ACC112 (cell line): ENCODE data around the gene LIMA1.

Experiments used
- H2AFZ ChIP-seq: fragments of 200-600 bp; sonication (generic); one replicate; pipeline ENCODE4 v1.6.0; 2017; ENCODE audit warnings: antibody characterized with exemption, low read length; ENCODE audit not compliant: unreplicated experiment
- H3K27ac ChIP-seq: fragments of 200-600 bp; sonication (generic); 2 replicates; pipeline ENCODE4 v1.5.1; 2014; ENCODE audit warnings: low read depth, mild to moderate bottlenecking, antibody characterized with exemption, low read length, moderate library complexity
- H3K27me3 ChIP-seq: fragments of 200-600 bp; sonication (generic); 2 replicates; pipeline ENCODE4 v1.6.1; 2014; ENCODE audit warnings: mild to moderate bottlenecking, antibody characterized with exemption, low read length, moderate library complexity, mixed read lengths; ENCODE audit not compliant: insufficient read depth
- H3K36me3 ChIP-seq: fragments of 200-600 bp; sonication (generic); 2 replicates; pipeline ENCODE4 v1.6.1; 2016; ENCODE audit warnings: mild to moderate bottlenecking, antibody characterized with exemption, low read length, moderate library complexity, mixed read lengths; ENCODE audit not compliant: insufficient read depth
- H3K4me1 ChIP-seq: fragments of 200-600 bp; sonication (generic); one replicate; pipeline ENCODE4 v1.6.1; 2016; ENCODE audit warnings: low read length, mixed read lengths; ENCODE audit not compliant: insufficient read depth, unreplicated experiment, control insufficient read depth
- H3K4me3 ChIP-seq: fragments of 200-600 bp; sonication (generic); 2 replicates; pipeline ENCODE4 v1.5.1; 2014; ENCODE audit warnings: mild to moderate bottlenecking, low read depth, low read length
- H3K79me2 ChIP-seq: fragments of 200-600 bp; sonication (generic); one replicate; pipeline ENCODE4 v1.6.0; 2016; ENCODE audit warnings: low read length; ENCODE audit not compliant: control insufficient read depth, unreplicated experiment, insufficient read depth

The LIMA1 gene

DNA sequence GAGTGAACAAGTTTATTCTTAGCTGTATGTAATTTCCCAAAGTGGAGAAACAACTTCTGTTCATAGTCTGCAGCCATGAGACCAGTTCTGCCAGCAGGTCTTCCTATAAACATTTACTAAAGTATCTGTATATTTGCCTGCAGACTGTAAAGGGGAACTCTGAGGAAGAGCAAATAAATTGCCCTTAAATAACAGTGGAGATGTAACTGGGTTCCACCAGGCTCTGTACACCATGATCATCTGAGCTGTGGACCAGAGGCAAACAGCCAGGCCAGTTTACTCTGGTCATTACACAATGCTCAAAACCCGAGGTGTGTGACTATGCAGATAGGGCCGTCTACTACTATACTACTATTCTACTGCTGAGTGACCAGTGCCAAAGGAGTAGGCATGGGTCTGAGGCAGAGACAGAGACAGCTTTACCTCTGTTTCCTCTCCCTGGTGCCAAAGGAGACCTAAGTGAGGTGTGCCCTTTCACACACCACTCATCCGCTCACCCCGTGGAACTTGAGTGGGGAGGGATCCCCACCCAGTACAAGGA is 95.0 kb downstream of the LIMA1 start:
- H3K27me3 ChIP-seq: no peaks in the 10 kb centered on the region
- peaks cover 62% of the 10 kb centered on the region for H3K4me1 ChIP-seq
- no peak overlapping the region for H2AFZ ChIP-seq
- H3K27ac ChIP-seq: peak overlapping the region; percentile 91
- H3K36me3 ChIP-seq: peaks cover 20% of the 10 kb centered on the region
- peaks cover 19% of the 10 kb centered on the region for H3K79me2 ChIP-seq
- H3K4me3 ChIP-seq: no peak overlapping the region; the same call in 1 of the 2 replicates

DNA sequence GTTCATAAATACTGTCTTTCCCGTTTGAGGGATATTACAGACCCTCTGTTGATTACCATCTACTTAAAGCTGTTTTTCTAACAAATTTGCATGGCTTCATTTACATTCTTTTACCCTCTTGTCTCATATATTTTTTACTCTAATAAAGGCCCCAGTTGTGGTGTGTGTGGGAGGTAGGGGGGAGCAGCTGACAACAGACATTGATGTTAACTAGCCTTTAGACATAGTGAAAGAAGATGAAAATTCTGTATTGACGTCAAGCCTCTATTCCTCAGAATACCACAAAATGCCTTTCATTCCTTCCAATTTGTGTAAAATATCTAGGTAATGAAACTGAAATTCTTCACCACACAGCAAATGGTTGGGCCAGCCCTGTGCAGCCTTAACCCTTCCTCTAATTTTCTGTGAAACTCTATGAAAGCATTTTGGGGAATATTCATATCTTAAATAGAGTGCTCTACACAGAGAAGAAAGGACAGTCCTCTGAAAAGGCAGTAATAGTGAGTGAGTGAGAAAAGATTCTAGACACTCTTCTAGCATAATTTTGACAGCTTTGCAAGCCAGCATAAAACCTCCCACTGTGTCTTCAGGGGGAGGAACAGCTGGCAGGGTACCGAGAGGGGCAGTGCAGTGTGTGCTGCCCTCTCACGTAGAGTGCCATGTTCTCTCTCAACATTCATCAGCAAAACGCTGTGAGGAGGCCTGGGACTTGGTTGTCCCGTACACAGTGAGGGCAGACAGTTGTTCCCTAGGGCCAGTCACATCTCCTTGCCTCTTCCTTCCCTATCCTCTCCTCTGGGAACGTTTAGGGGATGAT is 96.0 kb downstream of the LIMA1 start:
- Histone ChIP-seq H3K79me2 (peaks cover 15% of the 10 kb centered on the region), H3K4me3 (peak overlapping the region; percentile 38; the same call in 1 of the 2 replicates), H3K27me3 (no peaks in the 10 kb centered on the region), H3K4me1 (peaks cover 52% of the 10 kb centered on the region), H3K27ac (peak overlapping the region; percentile 91), H2AFZ (no peak overlapping the region), H3K36me3 (peaks cover 13% of the 10 kb centered on the region)

- peaks cover 15% of the 10 kb centered on the region for H3K36me3 ChIP-seq
- H3K27me3 ChIP-seq: no peaks in the 10 kb centered on the region
- peaks cover 12% of the 10 kb centered on the region for H3K79me2 ChIP-seq
- H3K4me1 ChIP-seq: peaks cover 51% of the 10 kb centered on the region
- H2AFZ ChIP-seq: no peak overlapping the region
- peak overlapping the region; percentile 38; the same call in 1 of the 2 replicates for H3K4me3 ChIP-seq
- H3K27ac ChIP-seq: peak overlapping the region; percentile 91
Observed at GRCh38 chr12:50186681-50187080, 96.6 kb downstream of the LIMA1 start.

DNA sequence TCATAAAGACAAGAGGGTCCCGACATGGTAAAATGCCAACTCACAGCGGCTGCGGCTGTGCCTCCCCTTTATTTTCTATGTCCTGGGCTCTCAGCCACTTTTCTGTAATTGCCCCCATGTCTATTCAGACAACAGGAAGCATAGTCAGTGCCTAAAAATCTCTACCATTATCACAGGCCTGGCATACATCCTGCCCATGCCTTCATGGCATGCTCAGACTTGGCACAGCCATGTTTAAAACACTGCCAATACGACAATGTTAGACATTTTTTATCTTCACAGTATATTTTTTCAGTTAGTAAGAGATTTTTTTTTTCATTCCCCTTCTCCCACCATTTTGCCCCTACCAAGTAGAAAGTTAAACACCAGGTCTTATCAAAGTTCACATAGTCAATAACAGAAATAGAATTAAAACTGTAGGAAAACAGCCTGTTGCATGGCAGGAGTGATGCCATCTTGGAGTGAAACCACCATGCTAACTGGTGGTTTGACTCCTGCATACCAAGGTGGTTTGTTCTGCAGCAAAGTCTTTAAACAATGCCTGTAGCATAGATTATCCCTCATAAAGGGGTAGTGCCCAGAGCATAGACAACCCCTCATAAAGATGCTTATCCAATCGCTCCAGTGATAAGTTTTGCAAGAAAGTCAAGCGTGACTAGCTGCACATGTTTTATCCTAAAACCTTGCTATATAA is 97.2 kb downstream of the LIMA1 start:
- no peaks in the 10 kb centered on the region for H3K27me3 ChIP-seq
- H3K79me2 ChIP-seq: peaks cover 12% of the 10 kb centered on the region
- peaks cover 51% of the 10 kb centered on the region for H3K4me1 ChIP-seq
- H3K4me3 ChIP-seq: peak overlapping the region; percentile 18; the same call in 1 of the 2 replicates
- H3K36me3 ChIP-seq: peaks cover 20% of the 10 kb centered on the region
- H2AFZ ChIP-seq: no peak overlapping the region
- H3K27ac ChIP-seq: peak overlapping the region; percentile 91

DNA sequence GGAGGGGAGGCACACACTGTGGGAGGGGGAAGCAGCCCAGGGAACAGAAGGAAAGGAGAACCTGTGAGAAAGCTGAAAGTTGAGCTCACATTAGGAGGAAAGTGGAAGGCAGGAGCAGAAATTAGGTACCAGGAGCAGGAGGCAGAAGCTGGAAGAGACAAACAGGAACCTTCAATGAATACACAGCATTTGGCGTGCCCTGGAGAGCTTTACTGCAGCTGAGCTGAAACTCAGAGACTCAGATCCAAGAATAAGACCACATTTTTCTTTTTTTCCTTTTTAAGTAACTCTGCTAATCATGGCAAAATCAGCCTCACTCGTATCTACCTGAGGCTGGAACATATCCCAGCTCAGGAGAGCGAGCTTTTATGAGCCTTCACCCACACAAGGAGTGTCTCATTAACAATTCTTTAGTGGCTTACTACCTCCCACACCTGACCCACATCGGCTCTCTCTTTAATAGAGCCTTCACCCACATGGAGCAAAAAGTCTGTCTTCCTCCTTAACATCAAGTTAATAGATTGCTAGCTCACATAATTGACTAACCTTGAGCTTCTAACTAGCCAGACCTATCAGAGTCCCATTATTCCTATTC is 97.9 kb downstream of the LIMA1 start:
- Histone ChIP-seq H3K27ac (peak overlapping the region; percentile 91), H3K27me3 (no peaks in the 10 kb centered on the region), H2AFZ (no peak overlapping the region), H3K4me3 (peak overlapping the region; percentile 18; the same call in 1 of the 2 replicates), H3K79me2 (peaks cover 12% of the 10 kb centered on the region), H3K36me3 (peaks cover 22% of the 10 kb centered on the region), H3K4me1 (peaks cover 51% of the 10 kb centered on the region)

DNA sequence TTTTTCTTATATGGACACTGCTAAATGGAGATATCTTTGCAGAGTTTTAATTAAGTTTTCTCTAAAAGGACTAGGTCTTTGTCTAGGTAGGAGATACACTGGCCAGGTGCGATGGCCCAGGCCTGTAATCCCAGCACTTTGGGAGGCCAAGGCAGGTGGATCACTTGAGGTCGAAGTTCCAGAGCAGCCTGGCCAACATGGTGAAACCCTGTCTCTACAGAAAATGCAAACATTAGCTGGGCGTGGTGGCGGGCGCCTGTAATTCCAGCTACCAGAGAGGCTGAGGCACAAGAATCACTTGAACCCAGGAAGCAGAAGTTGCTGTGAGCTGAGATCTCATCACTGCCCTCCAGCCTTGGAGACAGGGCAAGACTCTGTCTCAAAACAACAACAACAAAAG is 99.1 kb downstream of the LIMA1 start:
- H3K36me3 ChIP-seq: peaks cover 20% of the 10 kb centered on the region
- H3K4me3 ChIP-seq: no peak overlapping the region
- H3K27me3 ChIP-seq: no peaks in the 10 kb centered on the region
- no peak overlapping the region for H2AFZ ChIP-seq
- H3K27ac ChIP-seq: peak overlapping the region; percentile 14
- H3K4me1 ChIP-seq: peaks cover 49% of the 10 kb centered on the region
- peaks cover 9% of the 10 kb centered on the region for H3K79me2 ChIP-seq

DNA sequence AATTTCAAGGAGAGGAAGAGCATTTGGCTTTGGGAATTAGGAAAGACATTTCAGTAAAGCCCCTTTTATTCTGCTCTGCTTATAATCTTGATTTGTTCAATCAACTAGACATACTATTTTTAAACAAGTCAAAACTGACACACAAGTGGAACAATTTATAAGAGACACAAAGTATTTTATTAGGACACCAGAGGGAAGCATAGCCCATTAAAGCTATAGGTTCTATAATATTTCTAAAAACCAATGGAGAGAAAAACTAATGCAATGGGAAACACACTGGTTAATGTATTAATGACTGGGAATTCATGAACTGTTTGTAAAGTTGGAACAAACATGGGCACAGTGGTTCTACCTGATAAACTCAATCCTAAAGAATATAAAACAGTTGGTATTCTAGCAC is 100.9 kb downstream of the LIMA1 start:
- peaks cover 7% of the 10 kb centered on the region for H3K79me2 ChIP-seq
- H3K36me3 ChIP-seq: peaks cover 22% of the 10 kb centered on the region
- peaks cover 31% of the 10 kb centered on the region for H3K4me1 ChIP-seq
- no peak overlapping the region for H3K4me3 ChIP-seq
- no peaks in the 10 kb centered on the region for H3K27me3 ChIP-seq
- H2AFZ ChIP-seq: no peak overlapping the region
- no peak overlapping the region for H3K27ac ChIP-seq

- Histone ChIP-seq H3K27me3 (no peaks in the 10 kb centered on the region), H3K4me1 (peaks cover 23% of the 10 kb centered on the region), H2AFZ (no peak overlapping the region), H3K4me3 (no peak overlapping the region), H3K79me2 (peaks cover 7% of the 10 kb centered on the region), H3K27ac (no peak overlapping the region), H3K36me3 (peaks cover 28% of the 10 kb centered on the region)
Observed at GRCh38 chr12:50181691-50182090, 101.6 kb downstream of the LIMA1 start.

- H3K36me3 ChIP-seq: peaks cover 14% of the 10 kb centered on the region
- no peak overlapping the region for H2AFZ ChIP-seq
- H3K4me1 ChIP-seq: no peaks in the 10 kb centered on the region
- no peak overlapping the region for H3K4me3 ChIP-seq
- no peaks in the 10 kb centered on the region for H3K79me2 ChIP-seq
- H3K27ac ChIP-seq: no peak overlapping the region
- H3K27me3 ChIP-seq: no peaks in the 10 kb centered on the region
Observed at GRCh38 chr12:50175716-50176026, 107.6 kb downstream of the LIMA1 start.

GRCh38 chr12:50174971-50175715 is 108.2 kb downstream of the LIMA1 start:
- no peaks in the 10 kb centered on the region for H3K27me3 ChIP-seq
- H3K36me3 ChIP-seq: peaks cover 14% of the 10 kb centered on the region
- no peak overlapping the region for H3K4me3 ChIP-seq
- no peaks in the 10 kb centered on the region for H3K79me2 ChIP-seq
- no peak overlapping the region for H2AFZ ChIP-seq
- no peak overlapping the region for H3K27ac ChIP-seq
- no peaks in the 10 kb centered on the region for H3K4me1 ChIP-seq
